IMR-90 (cell line): ENCODE measurements around the gene PRKCB. TPM values are rescaled to one million over a fixed set of nuclear protein-coding genes. Genes with fewer than 3 reads are reported as not detected.

Experiments
- ATAC-seq: fragments of 200-7000 bp; cut with Tn5 transposase; 2 replicates; pipeline ENCODE4 v1.9.1; 2020; ENCODE audit warnings: low read depth, mild to moderate bottlenecking, moderate library complexity
- BruUV-seq: library from RNA; stranded (reverse); fragments of 400-500 nt; replicated peaks from 2 replicates; lab custom pipeline; 2021; lab: Mats Ljungman, UMichigan
- CTCF ChIA-PET: fragments of 300-600 bp; formaldehyde crosslinking; extraction: SDS; loops from one replicate; lab custom pipeline; 2021; ENCODE audit warnings: antibody characterized with exemption; lab: Yijun Ruan, JAX
- POLR2A ChIA-PET: fragments of 300-600 bp; sonication (Branson Sonifier 250); formaldehyde crosslinking; loops from one replicate; lab custom pipeline; 2022; ENCODE audit warnings: antibody characterized with exemption; ENCODE audit not compliant: unreplicated experiment; lab: Charles Lee
- DNase-seq: peaks from one replicate; pipeline ENCODE4 v3.0.0; 2013
- H2AFZ ChIP-seq: replicated peaks from 2 replicates; pipeline ENCODE3; 2013; ENCODE audit warnings: low read length, mild to moderate bottlenecking; ENCODE audit not compliant: poor library complexity
- H2AK5ac ChIP-seq: 2 replicates; pipeline ENCODE4 v1.6.1; 2013; ENCODE audit warnings: low read depth, low read length, inconsistent platforms
- H2AK9ac ChIP-seq: replicated peaks from 2 replicates; pipeline ENCODE3; 2013; ENCODE audit warnings: mild to moderate bottlenecking, low read depth, low read length, moderate library complexity; ENCODE audit not compliant: poor library complexity
- H2BK120ac ChIP-seq: 2 replicates; pipeline ENCODE4 v1.6.1; 2013; ENCODE audit warnings: low read depth, low read length, inconsistent platforms
- H2BK15ac ChIP-seq: 3 replicates; pipeline ENCODE4 v1.6.1; 2013; ENCODE audit warnings: low read depth, low read length, inconsistent platforms
- H2BK20ac ChIP-seq: 2 replicates; pipeline ENCODE4 v1.6.1; 2013; ENCODE audit warnings: low read depth, mild to moderate bottlenecking, inconsistent platforms, low read length, moderate library complexity
- H2BK5ac ChIP-seq: 2 replicates; pipeline ENCODE4 v1.6.1; 2013; ENCODE audit warnings: mild to moderate bottlenecking, low read depth, low read length, inconsistent platforms; ENCODE audit not compliant: poor library complexity, severe bottlenecking
- H3K14ac ChIP-seq: replicated peaks from 2 replicates; pipeline ENCODE4 v1.6.1; 2013; ENCODE audit warnings: low read depth, low read length, inconsistent platforms
- H3K18ac ChIP-seq: 2 replicates; pipeline ENCODE4 v1.6.1; 2013; ENCODE audit warnings: low read depth, low read length, control low read depth
- H3K23ac ChIP-seq: 2 replicates; pipeline ENCODE4 v1.6.1; 2013; ENCODE audit warnings: low read depth, low read length, inconsistent platforms
- H3K27ac ChIP-seq: 2 replicates; pipeline ENCODE4 v1.5.1; 2013; ENCODE audit warnings: mild to moderate bottlenecking, control low read depth, low read length; ENCODE audit not compliant: insufficient read depth
- H3K27me3 ChIP-seq: 2 replicates; pipeline ENCODE4 v1.6.1; 2013; ENCODE audit warnings: low read length; ENCODE audit not compliant: control insufficient read depth, insufficient read depth
- H3K36me3 ChIP-seq: 2 replicates; pipeline ENCODE4 v1.6.1; 2013; ENCODE audit warnings: low read length, mixed read lengths; ENCODE audit not compliant: control insufficient read depth, insufficient read depth
- H3K4ac ChIP-seq: 2 replicates; pipeline ENCODE4 v1.6.1; 2013; ENCODE audit warnings: low read depth, low read length, inconsistent platforms
- H3K4me1 ChIP-seq: 2 replicates; pipeline ENCODE4 v1.6.1; 2013; ENCODE audit warnings: low read length, mixed read lengths; ENCODE audit not compliant: control insufficient read depth, insufficient read depth
- H3K4me2 ChIP-seq: 2 replicates; pipeline ENCODE4 v1.6.1; 2013; ENCODE audit warnings: low read depth, mild to moderate bottlenecking, control low read depth, low read length, moderate library complexity
- H3K4me3 ChIP-seq: 2 replicates; pipeline ENCODE4 v1.5.1; 2013; ENCODE audit warnings: low read depth, mild to moderate bottlenecking, control low read depth, low read length, moderate library complexity; ENCODE audit not compliant: insufficient read depth
- H3K56ac ChIP-seq: 2 replicates; pipeline ENCODE4 v1.6.1; 2013; ENCODE audit warnings: low read length, inconsistent platforms; ENCODE audit not compliant: insufficient read depth; ENCODE audit errors: extremely low read depth
- H3K79me1 ChIP-seq, 2 experiments: 2 replicates each; pipeline ENCODE4 v1.6.1; 2013; ENCODE audit warnings: low read length in 2 of 2, inconsistent platforms in 1 of 2, low read depth in 1 of 2
- H3K9ac ChIP-seq: 2 replicates; pipeline ENCODE4 v1.6.1; 2013; ENCODE audit warnings: low read depth, low read length, control low read depth
- H3K9me1 ChIP-seq: 2 replicates; pipeline ENCODE4 v1.6.1; 2013; ENCODE audit warnings: low read length, inconsistent platforms; ENCODE audit not compliant: insufficient read depth
- H3K9me3 ChIP-seq: 2 replicates; pipeline ENCODE4 v1.6.1; 2013; ENCODE audit warnings: low read length; ENCODE audit not compliant: control insufficient read depth, insufficient read depth
- H4K20me1 ChIP-seq: 2 replicates; pipeline ENCODE4 v1.6.1; 2013; ENCODE audit warnings: low read length, inconsistent platforms; ENCODE audit not compliant: insufficient read depth
- H4K5ac ChIP-seq: 2 replicates; pipeline ENCODE4 v1.6.1; 2013; ENCODE audit warnings: mild to moderate bottlenecking, low read depth, low read length, control low read depth
- H4K8ac ChIP-seq, 2 experiments: 2 replicates each; pipeline ENCODE4 v1.6.1; 2013; ENCODE audit warnings: low read depth in 2 of 2, low read length in 2 of 2, control low read depth in 1 of 2, inconsistent platforms in 1 of 2
- H4K91ac ChIP-seq: 2 replicates; pipeline ENCODE4 v1.6.1; 2013; ENCODE audit warnings: low read depth, low read length, inconsistent platforms; ENCODE audit not compliant: insufficient read depth
- BHLHE40 ChIP-seq: fragments of 150-350 bp; IDR thresholded peaks from 2 replicates; pipeline ENCODE4 v1.6.1; 2016; ENCODE audit warnings: mild to moderate bottlenecking, low read depth, low read length
- CEBPB ChIP-seq: IDR thresholded peaks from 2 replicates; pipeline ENCODE4 v1.6.1; 2012; ENCODE audit warnings: low read depth, low read length, improper control_type of control experiment
- CHD1 ChIP-seq: IDR thresholded peaks from 2 replicates; pipeline ENCODE4 v1.6.1; 2012; ENCODE audit warnings: low read depth, low read length, improper control_type of control experiment
- FOS ChIP-seq: fragments of 150-350 bp; IDR thresholded peaks from 2 replicates; pipeline ENCODE4 v1.6.1; 2016; ENCODE audit warnings: low read depth, low read length
- MAFK ChIP-seq: IDR thresholded peaks from 2 replicates; pipeline ENCODE4 v1.6.1; 2012; ENCODE audit warnings: low read depth, low read length, improper control_type of control experiment
- MXI1 ChIP-seq: IDR thresholded peaks from 2 replicates; pipeline ENCODE4 v1.6.1; 2012; ENCODE audit warnings: low read depth, mild to moderate bottlenecking, low read length, moderate library complexity, borderline replicate concordance
- NFE2L2 ChIP-seq: fragments of 150-350 bp; IDR thresholded peaks from 2 replicates; pipeline ENCODE4 v1.6.1; 2016; ENCODE audit warnings: low read depth, mild to moderate bottlenecking, low read length
- POLR2A ChIP-seq: IDR thresholded peaks from 2 replicates; pipeline ENCODE4 v1.6.1; 2012; ENCODE audit warnings: mild to moderate bottlenecking, low read depth, low read length
- RAD21 ChIP-seq: IDR thresholded peaks from 2 replicates; pipeline ENCODE4 v1.6.1; 2012; ENCODE audit warnings: low read length, improper control_type of control experiment
- RCOR1 ChIP-seq: IDR thresholded peaks from 2 replicates; pipeline ENCODE4 v1.6.1; 2012; ENCODE audit warnings: mild to moderate bottlenecking, low read length, improper control_type of control experiment; ENCODE audit not compliant: insufficient replicate concordance
- RFX5 ChIP-seq: IDR thresholded peaks from 2 replicates; pipeline ENCODE4 v1.8.0; 2012; ENCODE audit warnings: low read depth, mild to moderate bottlenecking, low read length, moderate library complexity
- SMC3 ChIP-seq: fragments of 150-350 bp; IDR thresholded peaks from 2 replicates; pipeline ENCODE4 v1.6.1; 2016; ENCODE audit warnings: low read depth, mild to moderate bottlenecking, antibody characterized with exemption, low read length, moderate library complexity
- WGBS, 2 experiments: methylation state at CpG; one replicate each; pipeline versions ENCODE4 v1.1.5 to v1.1.7; 2013; ENCODE audit warnings: missing lambda C conversion rate in 2 of 2; ENCODE audit not compliant: insufficient read length in 1 of 2; ENCODE audit errors: extremely low coverage in 2 of 2; 5-methylcytosine and 5-hydroxymethylcytosine counted together
- dilution Hi-C: fragments of 300-500 bp; cut with HindIII; formaldehyde crosslinking; loops from one replicate; pipeline ENCODE4 v1.14.3; 2018; ENCODE audit warnings: low sequenced_read_pairs; ENCODE audit not compliant: unreplicated experiment
- in situ Hi-C: fragments of 300-500 bp; cut with MboI; formaldehyde crosslinking; loops from 3 replicates; pipeline ENCODE4 v1.14.3; 2019; ENCODE audit warnings: low sequenced_read_pairs, inconsistent platforms, mixed read lengths
- intact Hi-C: fragments of 100-400 bp; cut with micrococcal nuclease; formaldehyde crosslinking; loops from 2 replicates; pipeline ENCODE4 v1.10.0; 2022
- polyA plus RNA-seq, 3 experiments: library from polyadenylated mRNA; depleted of rRNA; stranded (reverse); fragments of >200 nt; gene quantifications; 2 replicates each; pipeline ENCODE4 v1.2.3, GENCODE V29; 2012; ENCODE audit warnings: low replicate concordance in 1 of 3
- total RNA-seq: library from RNA; depleted of rRNA; stranded (reverse); fragments of >200 nt; gene quantifications from 2 replicates; pipeline ENCODE4 v1.2.3, GENCODE V29; 2012
- TF ChIP-seq, protein P1 (sequence below): fragments of 150-350 bp; IDR thresholded peaks from 2 replicates; pipeline ENCODE4 v1.6.1; 2016; ENCODE audit warnings: low read depth, mild to moderate bottlenecking, low read length, moderate library complexity, borderline replicate concordance
- TF ChIP-seq, protein P2 (sequence below): conservative IDR thresholded peaks from 2 replicates; pipeline ENCODE4 v1.5.1; 2012; ENCODE audit warnings: mild to moderate bottlenecking, low read depth, low read length, improper control_type of control experiment

PRKCB gene
- total and polyA plus RNA-seq, 2 of the 4 experiments (the other 2 are of a cell fraction) = under 0.01 TPM; not detected in 1

DNA sequence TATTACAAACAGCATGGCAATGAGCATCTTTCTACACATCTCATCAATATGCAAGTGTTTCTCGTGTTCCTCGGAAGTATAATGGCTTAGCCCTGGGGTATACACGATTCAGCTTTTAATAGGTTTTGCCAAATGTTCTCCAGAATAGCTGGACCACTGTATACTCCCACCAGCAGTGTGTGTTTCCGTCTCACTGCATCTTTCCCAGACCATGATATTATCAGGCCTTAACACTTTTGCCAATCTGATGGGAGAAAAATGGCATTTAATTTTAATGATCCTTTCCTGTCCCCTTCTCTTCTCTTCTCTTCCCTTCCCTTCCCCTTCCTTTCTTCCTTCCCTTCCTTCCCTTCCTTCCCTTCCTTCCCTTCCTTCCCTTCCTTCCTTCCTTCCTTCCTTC, 30.8 kb downstream of the PRKCB start:
- Histone ChIP-seq H3K9me3 (no peaks in the 10 kb centered on the region), H2BK120ac (no peak overlapping the region), H3K23ac (no peak overlapping the region), H3K9me1 (no peaks in the 10 kb centered on the region), H3K4me1 (no peaks in the 10 kb centered on the region), H3K4ac (no peak overlapping the region), H3K4me2 (no peak overlapping the region), H3K79me1 (no peaks in the 10 kb centered on the region), H4K91ac (no peak overlapping the region), H3K18ac (no peak overlapping the region), H3K14ac (no peak overlapping the region), H3K4me3 (no peak overlapping the region), H2BK20ac (no peak overlapping the region), H2AFZ (no peak overlapping the region), H3K36me3 (no peaks in the 10 kb centered on the region), H3K27ac (no peak overlapping the region), H3K9ac (no peak overlapping the region), H2BK5ac (no peak overlapping the region), H3K27me3 (no peaks in the 10 kb centered on the region; the same call in 1 of the 2 replicates), H2AK9ac (no peak overlapping the region), H4K5ac (no peak overlapping the region), H3K56ac (no peak overlapping the region), H4K20me1 (no peaks in the 10 kb centered on the region), H2AK5ac (no peak overlapping the region), H2BK15ac (no peak overlapping the region), H4K8ac (no peak overlapping the region)
- POLR2A ChIA-PET = no interaction called here
- DNase-seq (no peak), ATAC-seq (no peak)
- in situ Hi-C loops (no loop called here), intact Hi-C loops (no loop called here), dilution Hi-C loops (no loop called here)
- TF ChIP-seq FOS (no peak), POLR2A (no peak), RAD21 (no peak), NFE2L2 (no peak), CHD1 (no peak), CEBPB (no peak), MXI1 (no peak), SMC3 (no peak), RCOR1 (no peak), RFX5 (no peak), MAFK (no peak), BHLHE40 (no peak)
- TF ChIP-seq, protein P1, sequence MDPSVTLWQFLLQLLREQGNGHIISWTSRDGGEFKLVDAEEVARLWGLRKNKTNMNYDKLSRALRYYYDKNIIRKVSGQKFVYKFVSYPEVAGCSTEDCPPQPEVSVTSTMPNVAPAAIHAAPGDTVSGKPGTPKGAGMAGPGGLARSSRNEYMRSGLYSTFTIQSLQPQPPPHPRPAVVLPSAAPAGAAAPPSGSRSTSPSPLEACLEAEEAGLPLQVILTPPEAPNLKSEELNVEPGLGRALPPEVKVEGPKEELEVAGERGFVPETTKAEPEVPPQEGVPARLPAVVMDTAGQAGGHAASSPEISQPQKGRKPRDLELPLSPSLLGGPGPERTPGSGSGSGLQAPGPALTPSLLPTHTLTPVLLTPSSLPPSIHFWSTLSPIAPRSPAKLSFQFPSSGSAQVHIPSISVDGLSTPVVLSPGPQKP = no peak
- TF ChIP-seq, protein P2, sequence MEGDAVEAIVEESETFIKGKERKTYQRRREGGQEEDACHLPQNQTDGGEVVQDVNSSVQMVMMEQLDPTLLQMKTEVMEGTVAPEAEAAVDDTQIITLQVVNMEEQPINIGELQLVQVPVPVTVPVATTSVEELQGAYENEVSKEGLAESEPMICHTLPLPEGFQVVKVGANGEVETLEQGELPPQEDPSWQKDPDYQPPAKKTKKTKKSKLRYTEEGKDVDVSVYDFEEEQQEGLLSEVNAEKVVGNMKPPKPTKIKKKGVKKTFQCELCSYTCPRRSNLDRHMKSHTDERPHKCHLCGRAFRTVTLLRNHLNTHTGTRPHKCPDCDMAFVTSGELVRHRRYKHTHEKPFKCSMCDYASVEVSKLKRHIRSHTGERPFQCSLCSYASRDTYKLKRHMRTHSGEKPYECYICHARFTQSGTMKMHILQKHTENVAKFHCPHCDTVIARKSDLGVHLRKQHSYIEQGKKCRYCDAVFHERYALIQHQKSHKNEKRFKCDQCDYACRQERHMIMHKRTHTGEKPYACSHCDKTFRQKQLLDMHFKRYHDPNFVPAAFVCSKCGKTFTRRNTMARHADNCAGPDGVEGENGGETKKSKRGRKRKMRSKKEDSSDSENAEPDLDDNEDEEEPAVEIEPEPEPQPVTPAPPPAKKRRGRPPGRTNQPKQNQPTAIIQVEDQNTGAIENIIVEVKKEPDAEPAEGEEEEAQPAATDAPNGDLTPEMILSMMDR = no peak
- CTCF ChIA-PET = no interaction called here
- 33% methylated on average over 1 of the region's 4 CpGs; no CpG with 5 or more reads in 1 of the 2 experiments for WGBS, 2 experiments
- no TSS peak for BruUV-seq
